GM18511 (cell line): ENCODE measurements around the gene KIF26A.

Experiments
- ATAC-seq: cut with Tn5 transposase; IDR thresholded peaks from one replicate; pipeline ENCODE4 v1.9.1; 2021; ENCODE audit warnings: mild to moderate bottlenecking, moderate library complexity; ENCODE audit not compliant: unreplicated experiment

The KIF26A gene

GRCh38 chr14:104138098-104138717 is at the start of gene KIF26A:
TSS of gene KIF26A (plus strand) at chr14:104138587. CDS start at chr14:104138723, 136 bp downstream.
- no peak for ATAC-seq

GRCh38 chr14:104090071-104090748 is 48.2 kb upstream of the KIF26A start:
- ATAC-seq, result no peak

GRCh38 chr14:104091061-104091926 is 47.1 kb upstream of the KIF26A start:
- no peak for ATAC-seq

- no peak for ATAC-seq
These were observed 46.2 kb upstream of the KIF26A start for GRCh38 chr14:104091927-104092771.

DNA sequence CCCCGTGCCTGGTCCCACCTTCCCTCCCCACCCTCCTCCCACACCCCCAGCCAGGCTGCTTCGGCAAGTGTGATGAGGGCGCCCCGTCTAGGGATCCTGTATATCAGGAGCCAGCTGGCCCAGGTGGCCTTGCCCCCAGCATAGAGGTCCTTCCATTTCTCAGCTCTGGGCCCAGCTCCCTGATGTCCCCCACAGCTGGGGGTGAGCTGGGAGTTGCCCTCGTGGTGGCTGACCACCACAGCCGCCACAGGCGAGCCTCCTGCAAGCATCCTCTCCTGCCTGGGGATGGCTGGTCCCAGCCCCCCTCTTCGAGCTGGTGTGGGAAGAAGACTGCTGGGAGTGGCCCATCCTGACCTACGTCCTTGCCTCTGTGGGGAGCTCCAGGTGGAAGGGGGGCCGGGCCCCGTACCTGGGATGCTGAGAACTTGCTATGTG is 45.4 kb upstream of the KIF26A start:
- no peak for ATAC-seq

DNA sequence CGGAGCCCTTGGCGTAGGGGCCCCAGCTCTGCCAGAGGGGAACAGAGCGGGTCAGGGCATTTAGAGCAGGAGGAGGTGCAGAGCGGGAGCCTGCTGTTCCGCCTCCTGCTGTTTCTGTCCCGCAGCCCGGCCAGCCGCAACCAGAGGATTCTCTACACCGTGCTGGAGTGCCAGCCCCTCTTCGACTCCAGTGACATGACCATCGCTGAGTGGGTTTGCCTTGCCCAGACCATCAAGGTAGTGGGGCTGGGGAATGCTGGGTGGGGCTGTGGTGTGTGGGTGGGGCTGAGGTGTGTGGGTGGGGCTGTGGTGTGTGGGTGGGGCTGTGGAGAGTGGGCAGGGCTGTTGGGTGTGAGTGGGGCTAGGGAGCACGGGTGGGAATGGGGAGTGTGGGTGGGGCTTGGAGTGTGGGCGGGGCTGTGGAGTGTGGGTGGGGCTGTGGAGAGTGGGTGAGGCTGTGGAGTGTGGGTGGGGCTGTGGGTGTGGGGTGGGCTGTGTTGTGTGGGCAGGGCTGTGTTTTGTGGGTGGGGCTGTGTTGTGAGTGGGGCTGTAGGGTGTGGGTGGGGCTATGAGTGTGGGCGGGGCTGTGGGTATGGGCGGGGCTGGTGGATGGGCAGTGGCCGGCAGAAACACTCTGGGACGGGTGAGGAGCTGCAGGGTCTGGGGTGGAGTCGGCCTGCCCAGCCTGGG is 44.9 kb upstream of the KIF26A start:
- ATAC-seq, result no peak

GRCh38 chr14:104094056-104094708 is 44.2 kb upstream of the KIF26A start:
- no peak for ATAC-seq

GRCh38 chr14:104094709-104095425 is 43.5 kb upstream of the KIF26A start:
- no peak for ATAC-seq

DNA sequence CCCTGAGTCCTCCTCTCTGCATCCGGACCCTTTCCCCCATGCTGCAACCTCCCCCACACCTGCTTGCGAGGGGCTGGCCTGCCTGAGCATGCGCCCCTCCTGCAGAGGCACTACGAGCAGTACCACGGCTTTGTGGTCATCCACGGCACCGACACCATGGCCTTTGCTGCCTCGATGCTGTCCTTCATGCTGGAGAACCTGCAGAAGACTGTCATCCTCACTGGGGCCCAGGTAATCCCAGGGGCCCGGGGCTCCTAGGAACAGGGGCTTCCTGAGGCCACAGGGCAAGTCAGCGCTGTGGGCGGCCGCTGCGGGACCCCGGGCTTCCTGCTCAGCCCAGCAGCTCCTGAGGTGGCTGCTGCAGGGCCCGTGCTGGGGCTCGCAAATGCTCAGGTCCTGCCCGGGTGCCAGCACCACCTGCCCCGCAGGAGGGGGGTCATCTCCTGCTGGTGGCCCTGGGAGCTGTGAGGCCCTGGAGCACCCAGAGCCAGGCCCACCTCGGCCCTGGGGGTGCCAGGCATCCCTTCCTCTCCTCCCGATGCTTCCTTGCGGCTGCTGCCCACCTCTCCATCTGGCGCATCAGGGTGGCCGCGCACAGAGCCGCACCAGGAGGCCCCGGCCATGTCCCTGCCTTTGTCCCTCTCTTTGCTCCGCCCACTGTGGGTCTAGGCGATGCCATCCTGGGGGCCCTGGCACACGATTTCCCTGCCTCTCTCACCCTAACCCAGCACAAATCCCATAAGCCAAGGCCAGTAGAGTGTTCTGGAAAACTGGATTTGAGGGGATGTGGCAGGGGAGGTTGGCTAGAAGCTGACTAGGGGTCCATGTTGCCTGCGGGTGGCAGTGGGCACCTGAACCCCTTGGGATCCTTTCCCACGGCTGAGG is 42.7 kb upstream of the KIF26A start:
- no peak for ATAC-seq

DNA sequence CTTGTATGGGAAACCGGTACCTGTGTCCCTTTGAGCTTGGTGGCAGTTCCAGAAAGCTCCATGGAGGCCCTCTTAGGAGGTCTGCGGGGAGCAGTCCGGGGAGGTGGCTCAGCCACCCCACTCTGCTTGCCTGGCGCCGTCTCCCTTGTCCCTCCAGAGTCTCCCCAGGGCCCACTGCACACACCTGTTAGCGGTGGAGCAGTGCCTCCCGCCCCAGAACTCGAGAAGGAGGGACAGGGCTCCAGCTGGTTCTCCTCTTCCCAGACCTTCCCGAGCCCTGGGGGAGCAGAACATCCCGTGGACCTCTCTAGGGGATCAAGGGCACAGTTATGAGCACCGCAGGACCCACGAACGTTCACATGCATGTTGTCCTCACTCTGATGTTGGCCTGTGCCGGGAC is 42.1 kb upstream of the KIF26A start:
- ATAC-seq, result no peak

DNA sequence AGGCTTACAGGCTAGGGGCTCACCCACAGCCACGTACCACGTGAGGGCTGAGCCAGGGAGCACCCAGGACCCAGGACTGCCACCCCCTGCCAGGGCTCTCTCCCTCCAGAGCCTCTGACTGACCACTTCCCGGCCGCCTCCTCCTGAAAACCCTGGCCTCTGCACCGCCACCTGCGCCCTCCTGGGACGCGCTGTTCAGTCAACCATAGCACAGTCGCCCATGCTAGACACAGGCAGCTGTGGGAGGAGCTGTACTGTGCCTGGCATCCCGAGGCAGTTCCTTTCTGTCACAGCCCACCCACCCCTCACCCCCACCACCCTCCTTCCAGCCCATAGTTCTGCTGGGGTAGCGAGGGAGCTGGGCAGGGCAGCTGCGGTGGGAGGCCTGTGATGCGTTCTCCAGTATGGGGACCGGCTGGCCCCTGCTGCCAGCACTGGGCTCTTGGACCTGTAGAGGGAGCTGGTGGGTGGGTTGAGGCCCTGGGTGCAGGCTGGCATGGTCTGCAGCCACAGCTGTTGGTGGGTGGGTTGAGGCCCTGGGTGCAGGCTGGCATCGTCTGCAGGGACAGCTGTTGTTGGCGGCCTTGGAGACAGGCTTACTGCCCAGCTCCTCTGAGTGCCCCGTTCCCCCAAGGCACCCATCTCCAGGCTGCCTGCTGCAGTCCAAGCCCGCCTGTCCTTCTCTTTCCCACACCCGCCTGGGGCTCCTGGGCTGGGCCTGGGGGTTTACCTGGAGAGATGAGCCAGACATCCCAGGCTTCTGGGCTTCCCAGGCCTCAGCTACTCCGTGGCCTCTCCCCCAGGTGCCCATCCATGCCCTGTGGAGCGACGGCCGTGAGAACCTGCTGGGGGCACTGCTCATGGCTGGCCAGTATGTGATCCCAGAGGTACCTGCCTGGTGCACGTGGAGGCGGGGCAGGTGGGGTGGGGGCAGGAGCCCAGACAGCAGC is 41.4 kb upstream of the KIF26A start:
- ATAC-seq, result no peak

GRCh38 chr14:104098272-104099095 is 39.9 kb upstream of the KIF26A start:
- ATAC-seq, result no peak

DNA sequence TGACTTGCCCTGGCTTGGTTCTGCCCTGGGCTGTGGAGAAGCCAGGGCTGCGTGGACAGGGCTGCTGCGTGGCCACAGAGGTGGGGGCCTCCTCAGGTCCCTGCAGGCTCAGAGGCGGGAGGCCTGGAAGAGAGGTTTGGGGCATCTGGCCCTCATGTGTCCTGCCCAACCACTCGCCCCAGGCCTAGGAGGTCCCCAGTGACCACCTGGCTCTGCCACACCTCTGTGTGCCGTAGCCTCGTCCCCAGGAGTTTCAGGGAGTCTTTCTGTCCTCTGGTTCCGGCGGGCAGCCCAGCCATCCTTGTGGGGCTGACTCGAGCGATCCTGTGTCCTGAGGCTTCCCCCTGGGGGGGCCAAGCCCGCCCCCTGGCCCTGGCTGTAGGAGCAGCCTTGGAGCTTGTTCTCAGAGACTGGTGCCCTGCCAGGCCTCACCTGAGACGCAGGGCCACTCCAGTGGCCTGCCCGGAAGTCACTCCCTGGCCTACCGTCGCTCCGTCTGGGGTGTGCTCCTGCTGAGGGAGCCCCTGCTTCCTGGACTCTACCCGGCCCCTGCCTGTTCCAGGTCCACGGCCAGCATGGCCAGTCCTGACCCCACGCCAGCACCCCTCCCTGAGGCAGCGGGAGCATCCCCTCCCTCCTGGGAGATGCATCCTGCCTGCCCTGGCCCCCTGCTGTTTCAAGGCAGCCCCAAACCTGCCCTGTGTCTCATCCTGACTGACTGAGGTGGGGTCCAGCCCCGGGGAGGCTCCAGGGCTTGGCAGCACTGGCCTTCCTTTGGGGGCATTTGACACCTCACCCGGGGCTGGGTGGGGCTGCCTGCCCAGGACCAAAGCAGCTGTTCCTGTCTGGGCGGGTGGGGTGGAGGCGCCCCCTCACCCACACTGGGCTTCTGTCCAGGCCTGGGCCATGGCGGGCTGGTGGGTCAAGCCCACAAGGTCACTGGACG is 39.0 kb upstream of the KIF26A start:
- ATAC-seq, result no peak

- ATAC-seq, result no peak
These were observed 38.0 kb upstream of the KIF26A start for GRCh38 chr14:104100171-104101085.
